ENCODE results near the gene FHOD1. TPM values are rescaled to one million over a fixed set of nuclear protein-coding genes. Genes with fewer than 3 reads are reported as not detected.
A peak's percentile ranks its signal among the peaks of the same experiment; 100 is the strongest.

Gene FHOD1
- total RNA-seq, 6 experiments from 2014 or later = 46.3 to 55.9 (median 51.1) TPM

DNA sequence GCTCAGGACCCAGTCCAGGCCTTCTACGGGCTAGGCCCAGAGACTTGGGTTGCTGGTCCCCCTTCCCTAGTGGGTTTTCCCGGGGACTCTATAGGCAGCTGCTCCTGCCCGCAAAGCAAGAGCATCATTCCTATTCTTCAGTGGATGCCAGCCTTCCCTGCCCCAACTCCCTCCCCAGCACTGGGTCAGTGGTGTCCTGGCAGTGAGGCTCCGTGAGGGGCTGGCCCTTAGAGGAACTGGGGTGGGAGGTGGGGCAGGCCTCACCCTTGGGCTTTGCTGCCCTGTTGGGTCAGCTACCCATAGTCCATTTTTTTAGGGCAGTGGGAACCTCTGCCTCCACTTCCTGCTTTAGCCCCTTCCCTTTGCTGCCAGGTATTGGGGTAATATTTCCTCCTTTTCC is 24.2 kb upstream of the FHOD1 start:
- Mint-ChIP-seq H3K9me3 (no peaks in the 10 kb centered on the region), H3K4me1 (ENCODE audit: low read depth) (peaks cover 28% of the 10 kb centered on the region), H3K36me3 (ENCODE audit: low read depth) (no peaks in the 10 kb centered on the region), H3K4me3 (no peak overlapping the region), H3K27ac (no peak overlapping the region), H3K27me3 (ENCODE audit: insufficient read depth) (no peaks in the 10 kb centered on the region)
- DNase-seq = no peak
- no peak for TF ChIP-seq CTCF (IDR thresholded peaks at IDR 0.05)

DNA sequence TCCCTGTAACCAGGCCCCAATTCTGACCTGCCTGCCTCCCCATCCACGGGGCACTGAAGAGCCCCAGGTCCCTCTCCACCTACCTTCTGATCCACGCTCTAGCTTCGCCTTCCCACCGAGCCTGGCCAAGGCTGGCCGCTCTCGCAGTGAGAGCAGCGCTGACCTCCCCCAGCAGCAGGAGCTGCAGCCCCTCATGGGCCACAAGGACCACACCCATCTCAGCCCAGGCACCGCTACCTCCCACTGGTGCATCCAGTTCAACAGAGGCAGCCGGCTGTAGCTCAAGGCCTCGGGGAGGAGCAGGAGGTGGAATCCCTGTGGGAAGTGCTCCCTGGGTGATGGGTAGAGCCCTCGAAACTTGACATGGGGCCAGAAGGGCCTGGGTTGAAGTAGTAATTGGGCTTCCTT is 23.7 kb upstream of the FHOD1 start:
- Mint-ChIP-seq H3K9me3 (no peaks in the 10 kb centered on the region), H3K36me3 (ENCODE audit: low read depth) (no peaks in the 10 kb centered on the region), H3K4me1 (ENCODE audit: low read depth) (peaks cover 24% of the 10 kb centered on the region), H3K4me3 (no peak overlapping the region), H3K27ac (no peak overlapping the region), H3K27me3 (ENCODE audit: insufficient read depth) (no peaks in the 10 kb centered on the region)
- TF ChIP-seq CTCF (IDR thresholded peaks at IDR 0.05) = no peak
- no peak for DNase-seq

- peaks cover 24% of the 10 kb centered on the region for H3K4me1 Mint-ChIP-seq (ENCODE audit: low read depth)
- no peak for TF ChIP-seq CTCF (IDR thresholded peaks at IDR 0.05)
- DNase-seq = no peak
- H3K36me3 Mint-ChIP-seq (ENCODE audit: low read depth) = no peaks in the 10 kb centered on the region
- no peaks in the 10 kb centered on the region for H3K9me3 Mint-ChIP-seq
- H3K4me3 Mint-ChIP-seq = no peak overlapping the region
- H3K27ac Mint-ChIP-seq = peak overlapping the region; percentile 84; the same call in 1 of the 2 replicates
- H3K27me3 Mint-ChIP-seq (ENCODE audit: insufficient read depth) = peaks cover 2% of the 10 kb centered on the region; the same call in 1 of the 2 replicates
These were observed 22.5 kb upstream of the FHOD1 start for GRCh38 chr16:67269766-67270165.

DNA sequence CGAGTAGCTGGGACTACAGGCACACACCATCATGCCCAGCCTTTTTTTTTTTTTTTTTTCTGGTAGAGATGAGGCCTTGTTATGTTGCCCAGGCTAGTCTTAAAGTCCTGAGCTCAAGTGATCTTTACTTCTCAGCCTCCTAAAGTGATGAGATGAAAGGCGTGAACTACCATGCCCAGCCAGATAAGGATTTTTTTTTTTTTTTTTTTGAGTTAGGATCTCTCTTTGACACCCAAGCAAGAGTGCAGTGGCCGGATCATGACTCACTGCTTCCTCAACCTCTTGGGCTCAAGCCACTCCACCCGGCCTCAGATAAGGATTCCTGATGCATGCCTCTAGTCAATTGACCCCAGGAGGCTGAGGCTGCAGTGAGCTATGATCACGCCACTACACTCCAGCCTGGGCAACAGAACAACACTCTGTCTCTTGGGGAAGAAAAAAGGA is 20.9 kb upstream of the FHOD1 start:
- H3K4me1 Mint-ChIP-seq (ENCODE audit: low read depth) = peaks cover 24% of the 10 kb centered on the region
- H3K27ac Mint-ChIP-seq = peak overlapping the region; percentile 84
- peak; percentile 89 for DNase-seq
- no peaks in the 10 kb centered on the region for H3K9me3 Mint-ChIP-seq
- no peak overlapping the region for H3K4me3 Mint-ChIP-seq
- no peaks in the 10 kb centered on the region for H3K36me3 Mint-ChIP-seq (ENCODE audit: low read depth)
- TF ChIP-seq CTCF (IDR thresholded peaks at IDR 0.05) = no peak
- H3K27me3 Mint-ChIP-seq (ENCODE audit: insufficient read depth) = peaks cover 3% of the 10 kb centered on the region; the same call in 1 of the 2 replicates

- no peak for TF ChIP-seq CTCF (IDR thresholded peaks at IDR 0.05)
- Mint-ChIP-seq H3K4me3 (no peak overlapping the region), H3K9me3 (no peaks in the 10 kb centered on the region), H3K27ac (no peak overlapping the region), H3K36me3 (ENCODE audit: low read depth) (no peaks in the 10 kb centered on the region; the same call in 1 of the 2 replicates), H3K4me1 (ENCODE audit: low read depth) (peaks cover 32% of the 10 kb centered on the region), H3K27me3 (ENCODE audit: insufficient read depth) (peaks cover 5% of the 10 kb centered on the region)
- no peak for DNase-seq
These were observed 18.6 kb upstream of the FHOD1 start for GRCh38 chr16:67265834-67266233.

- no peak for DNase-seq
- H3K4me1 Mint-ChIP-seq (ENCODE audit: low read depth) = peaks cover 39% of the 10 kb centered on the region
- no peak overlapping the region for H3K27ac Mint-ChIP-seq
- H3K9me3 Mint-ChIP-seq = no peaks in the 10 kb centered on the region
- H3K27me3 Mint-ChIP-seq (ENCODE audit: insufficient read depth) = peaks cover 5% of the 10 kb centered on the region
- H3K4me3 Mint-ChIP-seq = no peak overlapping the region
- no peak for TF ChIP-seq CTCF (IDR thresholded peaks at IDR 0.05)
- H3K36me3 Mint-ChIP-seq (ENCODE audit: low read depth) = no peaks in the 10 kb centered on the region; the same call in 1 of the 2 replicates
These were observed 17.6 kb upstream of the FHOD1 start for GRCh38 chr16:67264866-67265265.
